ENCODE results near the gene LCORL.

LCORL gene

GRCh38 chr4:18021720-18022571 lies at the start of gene LCORL:
Gene LCORL, minus strand, starts transcription at chr4:18021755. Its CDS starts 4 bp downstream, at chr4:18021751.
- peak within 1 kb of the TSS; percentile 76 for H3K27ac ChIP-seq (ENCODE audit: low read length)
- no peaks in the 10 kb centered on the region for H3K36me3 ChIP-seq (ENCODE audit: control insufficient read depth in 1 of 2, insufficient read depth in 2 of 2, low read length in 2 of 2)
- peaks cover 0 to 2% of the 10 kb centered on the region in 2 donors for H3K4me1 ChIP-seq (ENCODE audit: control insufficient read depth in 1 of 2, insufficient read depth in 2 of 2, low read length in 2 of 2)

DNA sequence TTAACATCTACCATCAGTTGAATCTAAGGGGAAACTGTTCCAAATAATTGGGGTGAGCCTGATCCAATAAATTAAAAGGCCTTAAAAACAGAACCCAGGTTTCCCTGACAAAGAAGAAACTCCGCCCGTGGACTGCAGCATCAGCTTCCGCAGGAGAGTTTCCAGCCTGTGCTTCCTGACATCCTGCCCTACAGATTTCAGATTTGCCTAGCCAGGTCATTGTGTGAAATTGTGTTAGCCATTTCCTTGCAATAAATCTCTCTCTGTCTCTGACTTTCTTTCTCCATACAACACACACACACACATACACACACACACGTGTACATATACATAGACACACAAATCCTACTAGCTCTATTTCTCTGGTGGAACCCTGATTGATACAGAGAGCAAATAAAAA lies 48.3 kb upstream of the LCORL start:
- Histone ChIP-seq H3K27me3 (ENCODE audit: low read depth, low read length) (no peaks in the 10 kb centered on the region), H3K4me1 (ENCODE audit: control insufficient read depth in 1 of 2, insufficient read depth in 2 of 2, low read length in 2 of 2) (no peaks in the 10 kb centered on the region), H3K27ac (ENCODE audit: low read length) (no peak overlapping the region), H3K9me3 (ENCODE audit: control insufficient read depth in 1 of 2, low read length in 2 of 2) (no peaks in the 10 kb centered on the region), H3K4me3 (ENCODE audit: low read depth in 1 of 2, low read length in 2 of 2) (no peak overlapping the region), H3K36me3 (ENCODE audit: control insufficient read depth in 1 of 2, insufficient read depth in 2 of 2, low read length in 2 of 2) (no peaks in the 10 kb centered on the region)

More at GRCh38 chr4:18021720-18022571, at the start of gene LCORL:
- Histone ChIP-seq H3K4me3 (ENCODE audit: low read depth in 1 of 2, low read length in 2 of 2) (peak within 1 kb of the TSS; percentile 90 to 95), H3K27me3 (ENCODE audit: low read depth, low read length) (no peaks in the 10 kb centered on the region), H3K9me3 (ENCODE audit: control insufficient read depth in 1 of 2, low read length in 2 of 2) (no peaks in the 10 kb centered on the region)

DNA sequence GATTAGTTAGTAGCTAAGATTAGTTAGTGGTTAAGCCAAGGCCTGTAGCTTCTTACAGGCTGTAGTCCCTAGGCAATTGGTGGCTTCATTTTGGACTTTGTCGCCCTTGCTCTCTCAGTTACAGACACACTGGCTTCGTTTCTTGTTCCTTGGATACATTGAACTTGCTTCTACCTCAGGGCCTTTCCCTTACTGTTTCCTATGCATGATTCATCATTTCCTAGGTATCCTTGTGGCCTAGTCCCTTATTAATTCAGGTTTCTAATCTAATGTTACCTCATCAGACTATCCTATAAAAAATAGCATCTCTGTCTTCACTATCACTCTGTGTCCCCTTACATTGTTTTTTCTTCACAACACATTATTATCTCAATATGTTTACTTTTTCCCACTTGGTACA lies 45.5 kb upstream of the LCORL start:
- Histone ChIP-seq H3K4me1 (ENCODE audit: control insufficient read depth in 1 of 2, insufficient read depth in 2 of 2, low read length in 2 of 2) (no peaks in the 10 kb centered on the region), H3K4me3 (ENCODE audit: low read depth in 1 of 2, low read length in 2 of 2) (no peak overlapping the region), H3K27ac (ENCODE audit: low read length) (no peak overlapping the region), H3K36me3 (ENCODE audit: control insufficient read depth in 1 of 2, insufficient read depth in 2 of 2, low read length in 2 of 2) (no peaks in the 10 kb centered on the region), H3K27me3 (ENCODE audit: low read depth, low read length) (no peaks in the 10 kb centered on the region), H3K9me3 (ENCODE audit: control insufficient read depth in 1 of 2, low read length in 2 of 2) (peaks cover 6 to 7% of the 10 kb centered on the region in 2 donors)

DNA sequence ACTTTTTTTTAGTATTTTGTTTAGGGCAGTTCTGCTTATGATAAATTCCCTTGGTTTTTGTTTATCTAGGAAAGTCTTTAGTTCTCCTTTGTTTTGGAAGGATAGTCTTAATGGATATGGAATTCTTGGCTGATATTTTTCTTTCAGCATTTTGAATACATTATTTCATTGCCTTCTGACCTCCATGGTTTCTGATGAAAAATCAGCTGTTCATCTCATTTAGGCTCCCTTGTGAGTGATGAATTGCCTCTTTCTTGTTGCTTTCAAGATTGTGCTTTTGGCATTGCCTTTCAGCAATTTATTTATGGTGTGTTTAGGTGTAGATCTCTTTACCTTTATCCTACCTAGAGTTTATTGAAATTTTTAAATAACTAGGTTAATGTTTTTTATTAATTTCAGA lies 41.5 kb upstream of the LCORL start:
- no peaks in the 10 kb centered on the region for H3K27me3 ChIP-seq (ENCODE audit: low read depth, low read length)

DNA sequence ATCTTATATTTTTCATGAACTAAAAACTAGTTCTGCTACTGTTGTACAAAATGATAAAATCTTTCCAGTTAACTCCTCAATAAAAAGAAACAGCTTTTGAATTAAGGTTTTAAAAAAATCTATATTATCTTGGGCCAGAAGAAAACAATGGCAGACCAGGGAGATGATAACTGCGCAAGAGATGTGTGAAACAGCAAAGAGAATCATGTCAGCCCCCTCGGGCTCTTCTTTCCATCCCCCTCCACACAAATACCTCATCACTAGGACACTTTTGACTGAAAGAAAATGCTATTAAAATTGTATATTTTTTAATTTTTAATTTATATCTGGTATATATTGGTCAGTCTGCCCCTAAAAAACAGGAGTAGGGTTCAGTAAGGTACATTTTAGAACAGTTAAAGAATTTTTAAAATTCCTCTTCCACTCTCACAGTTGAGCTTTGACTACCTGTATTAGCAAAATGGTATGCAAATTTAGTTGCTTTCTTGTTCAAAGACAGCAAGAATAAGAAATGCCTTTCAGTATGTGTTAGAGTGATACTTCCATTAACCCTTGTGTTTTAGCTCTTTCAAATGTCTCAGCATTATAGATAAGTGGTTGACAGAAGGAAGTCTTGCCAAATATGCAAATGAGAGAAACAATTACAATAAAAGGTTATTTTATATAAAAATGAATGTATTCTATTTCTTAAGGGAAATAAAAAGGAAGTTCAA lies 36.4 kb upstream of the LCORL start:
- Histone ChIP-seq H3K27ac (ENCODE audit: low read length) (no peak overlapping the region), H3K4me3 (ENCODE audit: low read depth in 1 of 2, low read length in 2 of 2) (no peak overlapping the region), H3K36me3 (ENCODE audit: control insufficient read depth in 1 of 2, insufficient read depth in 2 of 2, low read length in 2 of 2) (no peaks in the 10 kb centered on the region), H3K4me1 (ENCODE audit: control insufficient read depth in 1 of 2, insufficient read depth in 2 of 2, low read length in 2 of 2) (no peaks in the 10 kb centered on the region), H3K27me3 (ENCODE audit: low read depth, low read length) (no peaks in the 10 kb centered on the region), H3K9me3 (ENCODE audit: control insufficient read depth in 1 of 2, low read length in 2 of 2) (no peaks in the 10 kb centered on the region)

More for the DNA sequence above, 41.5 kb upstream of the LCORL start:
- Histone ChIP-seq H3K27ac (ENCODE audit: low read length) (no peak overlapping the region), H3K36me3 (ENCODE audit: control insufficient read depth in 1 of 2, insufficient read depth in 2 of 2, low read length in 2 of 2) (no peaks in the 10 kb centered on the region), H3K9me3 (ENCODE audit: control insufficient read depth in 1 of 2, low read length in 2 of 2) (peaks cover 6 to 7% of the 10 kb centered on the region in 2 donors), H3K4me1 (ENCODE audit: control insufficient read depth in 1 of 2, insufficient read depth in 2 of 2, low read length in 2 of 2) (no peaks in the 10 kb centered on the region), H3K4me3 (ENCODE audit: low read depth in 1 of 2, low read length in 2 of 2) (no peak overlapping the region)

DNA sequence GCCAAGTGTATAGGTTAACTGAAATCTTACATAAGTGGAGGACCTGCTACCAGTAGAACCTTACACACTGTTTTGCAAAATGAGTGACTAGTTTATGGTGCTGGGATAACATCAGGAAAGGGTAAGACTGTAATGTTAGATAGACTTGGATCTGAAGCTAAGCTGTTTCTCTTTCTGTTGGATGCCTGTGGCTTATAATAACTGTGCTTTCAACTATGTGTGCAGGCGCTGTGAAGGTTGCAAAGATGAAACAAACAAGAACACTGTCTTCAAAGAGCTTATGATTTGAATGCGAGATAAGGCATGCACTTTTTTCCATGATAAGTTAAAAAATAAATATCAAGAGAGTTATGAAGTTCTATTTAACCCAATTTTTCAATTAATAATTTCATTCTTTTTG lies 34.5 kb upstream of the LCORL start:
- Histone ChIP-seq H3K36me3 (ENCODE audit: control insufficient read depth in 1 of 2, insufficient read depth in 2 of 2, low read length in 2 of 2) (no peaks in the 10 kb centered on the region), H3K27ac (ENCODE audit: low read length) (no peak overlapping the region), H3K27me3 (ENCODE audit: low read depth, low read length) (no peaks in the 10 kb centered on the region), H3K4me3 (ENCODE audit: low read depth in 1 of 2, low read length in 2 of 2) (no peak overlapping the region), H3K4me1 (ENCODE audit: control insufficient read depth in 1 of 2, insufficient read depth in 2 of 2, low read length in 2 of 2) (no peaks in the 10 kb centered on the region), H3K9me3 (ENCODE audit: control insufficient read depth in 1 of 2, low read length in 2 of 2) (no peaks in the 10 kb centered on the region)

DNA sequence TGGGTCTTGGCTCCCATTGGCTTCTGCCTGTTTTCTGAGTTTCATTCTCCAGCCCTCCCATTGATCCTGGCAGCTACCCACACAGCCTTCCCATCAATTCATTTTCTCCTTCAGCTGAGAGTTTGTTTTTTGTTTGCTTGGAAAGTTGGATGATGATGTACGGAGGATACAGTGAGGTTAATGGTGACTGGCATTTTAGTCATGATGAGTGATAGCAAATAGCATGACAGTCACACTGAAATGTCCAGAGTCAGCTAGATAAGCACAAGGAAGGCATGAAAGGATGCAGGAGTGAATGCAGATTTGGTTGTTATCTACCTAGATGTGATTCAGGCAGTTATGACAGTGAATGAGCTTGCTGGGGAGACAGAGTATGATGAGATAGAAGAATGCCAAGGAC lies 30.6 kb upstream of the LCORL start:
- Histone ChIP-seq H3K9me3 (ENCODE audit: control insufficient read depth in 1 of 2, low read length in 2 of 2) (no peaks in the 10 kb centered on the region), H3K27ac (ENCODE audit: low read length) (no peak overlapping the region), H3K36me3 (ENCODE audit: control insufficient read depth in 1 of 2, insufficient read depth in 2 of 2, low read length in 2 of 2) (no peaks in the 10 kb centered on the region), H3K27me3 (ENCODE audit: low read depth, low read length) (no peaks in the 10 kb centered on the region), H3K4me3 (ENCODE audit: low read depth in 1 of 2, low read length in 2 of 2) (no peak overlapping the region), H3K4me1 (ENCODE audit: control insufficient read depth in 1 of 2, insufficient read depth in 2 of 2, low read length in 2 of 2) (no peaks in the 10 kb centered on the region)

GRCh38 chr4:18051281-18051680 lies 29.7 kb upstream of the LCORL start:
- no peaks in the 10 kb centered on the region for H3K9me3 ChIP-seq (ENCODE audit: control insufficient read depth in 1 of 2, low read length in 2 of 2)
- no peak overlapping the region for H3K4me3 ChIP-seq (ENCODE audit: low read depth in 1 of 2, low read length in 2 of 2)
- no peaks in the 10 kb centered on the region for H3K27me3 ChIP-seq (ENCODE audit: low read depth, low read length)
- H3K36me3 ChIP-seq (ENCODE audit: control insufficient read depth in 1 of 2, insufficient read depth in 2 of 2, low read length in 2 of 2): no peaks in the 10 kb centered on the region
- no peaks in the 10 kb centered on the region for H3K4me1 ChIP-seq (ENCODE audit: control insufficient read depth in 1 of 2, insufficient read depth in 2 of 2, low read length in 2 of 2)
- H3K27ac ChIP-seq (ENCODE audit: low read length): no peak overlapping the region

GRCh38 chr4:18050448-18050847 lies 28.9 kb upstream of the LCORL start:
- Histone ChIP-seq H3K27ac (ENCODE audit: low read length) (no peak overlapping the region), H3K9me3 (ENCODE audit: control insufficient read depth in 1 of 2, low read length in 2 of 2) (no peaks in the 10 kb centered on the region), H3K36me3 (ENCODE audit: control insufficient read depth in 1 of 2, insufficient read depth in 2 of 2, low read length in 2 of 2) (no peaks in the 10 kb centered on the region), H3K4me1 (ENCODE audit: control insufficient read depth in 1 of 2, insufficient read depth in 2 of 2, low read length in 2 of 2) (no peaks in the 10 kb centered on the region), H3K4me3 (ENCODE audit: low read depth in 1 of 2, low read length in 2 of 2) (no peak overlapping the region), H3K27me3 (ENCODE audit: low read depth, low read length) (no peaks in the 10 kb centered on the region)

DNA sequence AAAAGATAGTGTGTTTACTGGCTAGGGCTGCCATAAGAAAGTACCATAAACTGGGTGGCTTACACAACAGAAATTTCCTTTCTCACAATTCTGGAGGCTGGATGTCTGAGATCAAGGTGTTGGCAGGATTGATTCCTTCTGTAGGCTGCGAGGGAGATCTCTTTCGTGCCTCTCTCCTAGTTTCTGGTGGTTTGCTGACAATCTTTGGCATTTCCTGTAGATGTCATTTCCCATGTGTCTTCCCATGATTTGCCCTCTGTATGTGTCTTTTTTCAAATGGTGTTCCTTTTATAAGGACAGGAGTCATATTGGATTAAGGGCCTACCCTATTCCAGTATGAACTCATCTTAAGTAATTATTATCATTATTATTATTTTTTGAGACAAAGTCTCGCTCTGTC lies 27.9 kb upstream of the LCORL start:
- no peaks in the 10 kb centered on the region for H3K9me3 ChIP-seq (ENCODE audit: control insufficient read depth in 1 of 2, low read length in 2 of 2)
- no peak overlapping the region for H3K4me3 ChIP-seq (ENCODE audit: low read depth in 1 of 2, low read length in 2 of 2)
- H3K27ac ChIP-seq (ENCODE audit: low read length): no peak overlapping the region
- H3K4me1 ChIP-seq (ENCODE audit: control insufficient read depth in 1 of 2, insufficient read depth in 2 of 2, low read length in 2 of 2): no peaks in the 10 kb centered on the region
- no peaks in the 10 kb centered on the region for H3K27me3 ChIP-seq (ENCODE audit: low read depth, low read length)
- H3K36me3 ChIP-seq (ENCODE audit: control insufficient read depth in 1 of 2, insufficient read depth in 2 of 2, low read length in 2 of 2): no peaks in the 10 kb centered on the region

DNA sequence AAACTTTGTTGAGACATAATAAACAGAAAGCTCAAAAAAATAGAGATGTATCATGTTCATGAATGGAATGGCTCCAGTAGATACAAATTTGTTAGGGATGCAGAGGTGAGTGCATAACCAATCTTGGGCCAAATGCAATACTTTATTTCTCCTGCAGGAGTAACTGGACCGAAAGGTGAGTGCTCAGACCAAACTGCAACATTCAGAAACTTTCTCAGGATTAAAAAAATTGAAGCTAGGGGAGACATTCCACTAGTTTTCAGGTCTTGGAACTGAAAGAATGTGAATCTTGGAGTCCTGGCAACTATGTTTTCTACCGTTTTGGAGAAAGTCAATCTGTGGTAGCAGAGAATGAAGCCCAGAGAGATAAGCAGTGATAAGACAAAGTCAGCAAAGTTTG lies 21.2 kb upstream of the LCORL start:
- Histone ChIP-seq H3K27ac (ENCODE audit: low read length) (no peak overlapping the region), H3K9me3 (ENCODE audit: control insufficient read depth in 1 of 2, low read length in 2 of 2) (no peaks in the 10 kb centered on the region), H3K4me3 (ENCODE audit: low read depth in 1 of 2, low read length in 2 of 2) (no peak overlapping the region), H3K27me3 (ENCODE audit: low read depth, low read length) (no peaks in the 10 kb centered on the region), H3K36me3 (ENCODE audit: control insufficient read depth in 1 of 2, insufficient read depth in 2 of 2, low read length in 2 of 2) (no peaks in the 10 kb centered on the region), H3K4me1 (ENCODE audit: control insufficient read depth in 1 of 2, insufficient read depth in 2 of 2, low read length in 2 of 2) (no peaks in the 10 kb centered on the region)

Data from muscle layer of duodenum (tissue), 2 donors.